Thyroid gland (tissue), 4 donors: ENCODE data around the gene MAP7D1. TPM values are rescaled to one million over a fixed set of nuclear protein-coding genes. Genes with fewer than 3 reads are reported as not detected.
"Not testable (repeated sequence)": the region's sequence is repeated elsewhere in the genome, so short reads cannot be mapped to it uniquely, and the experiment has no call there.

Source experiments
- DNase-seq, 2 donors: peaks; one replicate each; pipeline ENCODE4 v3.0.0-alpha.2; 2019
- H3K27ac ChIP-seq, 3 donors: fragments of 200-600 bp; sonication (generic); 1 replicate in 2 of 3; 2 replicates in 1 of 3; pipeline ENCODE4 v1.5.1; 2016 to 2019; ENCODE audit warnings: mild to moderate bottlenecking in 1 of 3, moderate library complexity in 1 of 3
- H3K27me3 ChIP-seq: fragments of 200-600 bp; sonication (generic); one replicate; pipeline ENCODE4 v1.5.1; 2019
- H3K36me3 ChIP-seq, 2 donors: fragments of 200-600 bp; sonication (generic); one replicate each; pipeline ENCODE4 v1.5.1; 2016 to 2019
- H3K4me1 ChIP-seq, 2 donors: fragments of 200-600 bp; sonication (generic); one replicate each; pipeline ENCODE4 v1.5.1; 2017 to 2019
- H3K4me3 ChIP-seq, 3 donors: fragments of 200-600 bp; sonication (generic); replicated peaks in 1 of 3; 1 replicate in 2 of 3; 2 replicates in 1 of 3; pipeline ENCODE4 v1.5.1; 2016; ENCODE audit warnings: mild to moderate bottlenecking in 1 of 3
- H3K9me3 ChIP-seq: fragments of 200-600 bp; sonication (generic); one replicate; pipeline ENCODE4 v1.5.1; 2017
- CTCF ChIP-seq, 6 experiments: fragments of 200-600 bp in 3 of 6; fragments of 450-650 bp in 3 of 6; sonication (generic) in 3 of 6; IDR thresholded peaks; one replicate each; pipeline ENCODE4 v1.5.1; 2016 to 2019; ENCODE audit warnings: antibody characterized with exemption in 6 of 6, mild to moderate bottlenecking in 2 of 6, inconsistent platforms in 1 of 6, moderate library complexity in 1 of 6
- POLR2A ChIP-seq, 2 donors: fragments of 450-650 bp; IDR thresholded peaks; one replicate each; pipeline ENCODE4 v1.6.1; 2017; ENCODE audit warnings: antibody characterized with exemption in 2 of 2, mild to moderate bottlenecking in 2 of 2, moderate library complexity in 1 of 2
- WGBS, 2 donors: methylation state at CpG; one replicate each; pipeline ENCODE4 v1.1.5; 2017; 5-methylcytosine and 5-hydroxymethylcytosine counted together
- intact Hi-C: fragments of 100-400 bp; cut with DNase I; formaldehyde crosslinking; loops from one replicate; pipeline ENCODE4 v1.15.1; 2023
- total RNA-seq, 4 donors: library from RNA; depleted of rRNA; stranded (reverse); fragments of >200 nt; gene quantifications; one replicate each; pipeline ENCODE4 v1.2.3, GENCODE V29; 2016

The MAP7D1 gene
- total RNA-seq, 4 donors from 2014 or later: 63.6 to 75.0 (median 68.7) TPM

- TF ChIP-seq POLR2A (IDR thresholded peaks at IDR 0.05) (peak in 1 of 2 donors; percentile 61), CTCF (IDR thresholded peaks at IDR 0.05) (no peak)
- no peak overlapping the region for H3K4me3 ChIP-seq
- 64 to 72% methylated on average over 2 of the region's 2 CpGs for WGBS, 2 donors
- peak; percentile 89 to 90 for DNase-seq
- peaks cover 25 to 27% of the 10 kb centered on the region in 2 donors for H3K36me3 ChIP-seq
- intact Hi-C loops: no loop called here
- H3K9me3 ChIP-seq: no peaks in the 10 kb centered on the region
- H3K27ac ChIP-seq: peak overlapping the region; percentile 87 to 97 (median 87)
- H3K4me1 ChIP-seq: peaks cover 13 to 26% of the 10 kb centered on the region in 2 donors
- H3K27me3 ChIP-seq: no peaks in the 10 kb centered on the region
Observed at GRCh38 chr1:36183309-36183856, 27.4 kb downstream of the MAP7D1 start.

GRCh38 chr1:36187800-36188593 is 32.0 kb downstream of the MAP7D1 start:
- intact Hi-C loops: loop anchor here (5.0 kb wide), 2 partner anchors 36 to 91 kb away; no protein-coding TSS in a partner anchor
- 8 to 11% methylated on average over 9 of the region's 9 CpGs for WGBS, 2 donors
- no peak overlapping the region for H3K4me3 ChIP-seq

GRCh38 chr1:36196805-36197204 is 40.8 kb downstream of the MAP7D1 start:
- H3K4me3 ChIP-seq, H3K9me3 ChIP-seq, H3K4me1 ChIP-seq, H3K27ac ChIP-seq, H3K36me3 ChIP-seq, intact Hi-C loops, H3K27me3 ChIP-seq, DNase-seq: not testable (repeated sequence)
- 88 to 91% methylated on average over 11 to 12 of the region's 12 CpGs for WGBS, 2 donors

More at GRCh38 chr1:36187800-36188593, 32.0 kb downstream of the MAP7D1 start:
- DNase-seq: peak; percentile 92 to 94
- no peaks in the 10 kb centered on the region for H3K27me3 ChIP-seq
- no peaks in the 10 kb centered on the region for H3K9me3 ChIP-seq
- peaks cover 9 to 17% of the 10 kb centered on the region in 2 donors for H3K4me1 ChIP-seq
- TF ChIP-seq POLR2A (IDR thresholded peaks at IDR 0.05) (no peak), CTCF (IDR thresholded peaks at IDR 0.05) (peak in 5 of 6 experiments; percentile 58 to 99 (median 95))
- H3K36me3 ChIP-seq: no peaks in the 10 kb centered on the region
- peak overlapping the region; percentile 77 to 91 (median 83) for H3K27ac ChIP-seq

- intact Hi-C loops: no loop called here
Observed at GRCh38 chr1:36198641-36199040, 42.7 kb downstream of the MAP7D1 start.

More at GRCh38 chr1:36198641-36199040, 42.7 kb downstream of the MAP7D1 start:
- Histone ChIP-seq H3K4me1 (peaks cover 7 to 8% of the 10 kb centered on the region in 2 donors), H3K27ac (no peak overlapping the region), H3K9me3 (no peaks in the 10 kb centered on the region), H3K27me3 (no peaks in the 10 kb centered on the region), H3K36me3 (no peaks in the 10 kb centered on the region), H3K4me3 (no peak overlapping the region)
- no peak for DNase-seq
- WGBS, 2 donors: 90 to 91% methylated on average over 5 of the region's 5 CpGs
- no peak for TF ChIP-seq CTCF (IDR thresholded peaks at IDR 0.05)
- no peak for TF ChIP-seq POLR2A (IDR thresholded peaks at IDR 0.05)
